Lower leg skin (tissue), 4 donors: ENCODE results near the gene TJAP1. TPM values are rescaled to one million over a fixed set of nuclear protein-coding genes. Genes with fewer than 3 reads are reported as not detected.

Experiments
- DNase-seq, 2 donors: peaks; one replicate each; pipeline ENCODE4 v3.0.0-alpha.2; 2019; ENCODE audit warnings: low spot score in 2 of 2
- H3K4me3 ChIP-seq: fragments of 200-600 bp; sonication (generic); 2 replicates; pipeline ENCODE4 v1.5.1; 2017; ENCODE audit warnings: mild to moderate bottlenecking, low read depth; ENCODE audit not compliant: poor library complexity, severe bottlenecking
- POLR2A ChIP-seq, 2 donors: fragments of 450-650 bp; IDR thresholded peaks; one replicate each; pipeline ENCODE4 v1.6.1; 2016 to 2017; ENCODE audit warnings: antibody characterized with exemption in 2 of 2, mild to moderate bottlenecking in 1 of 2, moderate library complexity in 1 of 2
- WGBS, 2 donors: methylation state at CpG; one replicate each; pipeline ENCODE4 v1.1.5; 2018; 5-methylcytosine and 5-hydroxymethylcytosine counted together
- intact Hi-C: fragments of 100-400 bp; cut with DNase I; formaldehyde crosslinking; loops from one replicate; pipeline ENCODE4 v1.15.0; 2023; ENCODE audit warnings: low total_unique reads
- total RNA-seq, 4 donors: library from RNA; depleted of rRNA; stranded (reverse); fragments of >200 nt; gene quantifications; one replicate each; pipeline ENCODE4 v1.1.0, GENCODE V29; 2016
- TF ChIP-seq, protein P1 (sequence below), 3 donors: fragments of 450-650 bp; IDR thresholded peaks; one replicate each; pipeline ENCODE4 v1.5.1; 2016; ENCODE audit warnings: antibody characterized with exemption in 3 of 3, mild to moderate bottlenecking in 3 of 3, moderate library complexity in 2 of 3

TJAP1 gene
- total RNA-seq, 4 donors from 2014 or later, result 15.9 to 30.4 (median 23.8) TPM

DNA sequence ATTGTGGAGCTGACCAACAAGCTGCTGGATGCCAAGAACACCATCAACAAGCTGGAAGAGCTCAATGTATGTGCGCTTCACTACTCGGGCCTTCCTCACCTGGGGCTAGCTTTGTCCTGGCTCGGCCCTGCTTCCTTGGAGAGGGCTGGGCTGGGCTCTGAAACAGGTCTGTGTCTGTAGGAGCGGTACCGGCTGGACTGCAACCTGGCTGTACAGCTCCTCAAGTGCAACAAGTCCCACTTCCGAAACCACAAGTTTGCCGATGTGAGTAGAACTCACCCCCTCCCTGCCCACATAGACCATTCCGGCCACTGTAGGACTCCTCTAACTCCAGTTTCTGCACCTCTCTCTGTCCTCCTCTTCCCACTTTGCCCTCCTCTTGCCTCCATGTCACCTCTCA, 26.1 kb downstream of the TJAP1 start:
- DNase-seq, result no peak
- intact Hi-C loops, result loop anchor here (10.0 kb wide), 1 partner anchor 149 kb away; no protein-coding TSS in a partner anchor
- WGBS, 2 donors, result 83 to 85% methylated on average over 7 to 8 of the region's 8 CpGs
- H3K4me3 ChIP-seq, result no peak overlapping the region
- TF ChIP-seq, protein P1, sequence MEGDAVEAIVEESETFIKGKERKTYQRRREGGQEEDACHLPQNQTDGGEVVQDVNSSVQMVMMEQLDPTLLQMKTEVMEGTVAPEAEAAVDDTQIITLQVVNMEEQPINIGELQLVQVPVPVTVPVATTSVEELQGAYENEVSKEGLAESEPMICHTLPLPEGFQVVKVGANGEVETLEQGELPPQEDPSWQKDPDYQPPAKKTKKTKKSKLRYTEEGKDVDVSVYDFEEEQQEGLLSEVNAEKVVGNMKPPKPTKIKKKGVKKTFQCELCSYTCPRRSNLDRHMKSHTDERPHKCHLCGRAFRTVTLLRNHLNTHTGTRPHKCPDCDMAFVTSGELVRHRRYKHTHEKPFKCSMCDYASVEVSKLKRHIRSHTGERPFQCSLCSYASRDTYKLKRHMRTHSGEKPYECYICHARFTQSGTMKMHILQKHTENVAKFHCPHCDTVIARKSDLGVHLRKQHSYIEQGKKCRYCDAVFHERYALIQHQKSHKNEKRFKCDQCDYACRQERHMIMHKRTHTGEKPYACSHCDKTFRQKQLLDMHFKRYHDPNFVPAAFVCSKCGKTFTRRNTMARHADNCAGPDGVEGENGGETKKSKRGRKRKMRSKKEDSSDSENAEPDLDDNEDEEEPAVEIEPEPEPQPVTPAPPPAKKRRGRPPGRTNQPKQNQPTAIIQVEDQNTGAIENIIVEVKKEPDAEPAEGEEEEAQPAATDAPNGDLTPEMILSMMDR (IDR thresholded peaks at IDR 0.05), result no peak
- no peak for TF ChIP-seq POLR2A (IDR thresholded peaks at IDR 0.05)

DNA sequence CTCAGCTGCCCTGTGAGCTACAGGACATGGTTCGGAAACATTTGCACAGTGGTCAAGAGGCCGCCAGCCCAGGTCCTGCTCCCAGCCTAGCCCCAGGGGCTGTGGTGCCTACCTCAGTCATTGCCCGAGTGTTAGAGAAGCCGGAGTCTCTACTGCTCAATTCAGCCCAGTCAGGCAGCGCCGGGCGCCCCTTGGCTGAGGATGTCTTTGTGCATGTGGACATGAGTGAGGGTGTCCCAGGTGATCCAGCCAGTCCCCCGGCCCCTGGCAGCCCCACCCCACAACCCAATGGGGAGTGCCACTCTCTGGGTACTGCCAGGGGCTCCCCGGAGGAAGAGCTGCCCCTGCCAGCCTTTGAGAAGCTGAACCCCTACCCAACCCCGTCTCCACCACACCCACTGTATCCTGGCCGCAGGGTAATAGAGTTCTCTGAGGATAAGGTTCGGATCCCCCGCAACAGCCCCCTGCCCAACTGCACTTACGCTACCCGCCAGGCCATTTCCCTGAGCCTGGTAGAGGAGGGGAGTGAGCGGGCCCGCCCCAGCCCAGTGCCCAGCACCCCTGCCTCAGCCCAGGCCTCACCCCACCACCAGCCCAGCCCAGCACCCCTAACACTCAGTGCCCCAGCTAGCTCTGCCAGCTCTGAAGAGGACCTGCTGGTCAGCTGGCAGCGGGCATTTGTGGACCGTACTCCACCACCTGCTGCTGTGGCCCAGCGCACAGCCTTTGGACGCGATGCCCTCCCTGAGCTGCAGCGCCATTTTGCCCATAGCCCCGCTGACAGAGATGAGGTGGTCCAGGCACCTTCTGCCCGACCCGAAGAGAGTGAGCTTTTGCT, 27.6 kb downstream of the TJAP1 start:
- no peak overlapping the region for H3K4me3 ChIP-seq
- WGBS, 2 donors, result 90 to 93% methylated on average over 23 to 24 of the region's 26 CpGs
- no peak for DNase-seq
- intact Hi-C loops, result loop anchor here (5.0 to 10.0 kb wide), 3 partner anchors 53 to 243 kb away; no protein-coding TSS in a partner anchor
- no peak for TF ChIP-seq POLR2A (IDR thresholded peaks at IDR 0.05)
- TF ChIP-seq, protein P1 (IDR thresholded peaks at IDR 0.05), result no peak

DNA sequence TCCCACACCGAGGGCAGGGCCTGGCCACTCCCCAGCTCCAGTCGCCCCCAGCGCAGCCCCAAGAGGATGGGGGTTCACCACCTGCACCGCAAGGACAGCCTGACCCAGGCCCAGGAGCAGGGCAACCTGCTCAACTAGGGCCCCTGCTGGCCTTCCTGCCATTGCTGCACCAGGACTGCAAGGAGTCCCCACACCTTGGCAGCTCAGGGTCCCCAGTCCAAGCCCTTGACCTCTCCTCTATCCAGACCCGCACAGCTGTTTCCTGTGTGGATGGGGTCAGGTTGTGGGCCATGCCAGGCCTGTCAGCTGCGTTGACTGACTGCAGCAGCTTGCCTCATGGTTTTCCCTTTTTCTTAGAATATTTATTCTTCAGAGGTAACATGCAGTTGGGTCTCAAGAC, 28.3 kb downstream of the TJAP1 start:
- TF ChIP-seq, protein P1 (IDR thresholded peaks at IDR 0.05), result no peak
- no peak for TF ChIP-seq POLR2A (IDR thresholded peaks at IDR 0.05)
- intact Hi-C loops, result loop anchor here (5.0 to 10.0 kb wide), 3 partner anchors 53 to 243 kb away; no protein-coding TSS in a partner anchor
- no peak overlapping the region for H3K4me3 ChIP-seq
- no peak for DNase-seq
- WGBS, 2 donors, result 68 to 85% methylated on average over 5 to 6 of the region's 6 CpGs

DNA sequence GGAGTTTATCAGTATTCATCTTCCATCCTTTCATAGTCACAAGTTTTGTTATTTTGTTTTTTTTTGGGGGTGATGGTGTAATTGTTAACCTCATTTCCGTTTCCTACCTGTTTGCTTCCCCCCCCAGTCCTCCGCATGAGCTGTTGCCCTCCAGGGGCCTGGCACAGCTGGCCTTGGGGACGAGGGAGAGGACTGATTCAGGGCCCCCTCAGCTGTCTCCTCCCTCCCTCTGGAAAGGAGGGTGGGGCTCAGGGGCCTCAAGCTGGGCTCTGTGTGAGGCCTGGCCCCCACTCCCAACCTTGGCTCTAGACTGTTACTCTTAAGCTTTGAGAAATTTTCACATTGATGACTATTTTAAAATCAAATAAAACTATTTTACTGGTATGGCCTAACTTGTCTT, 28.8 kb downstream of the TJAP1 start:
- no peak for DNase-seq
- intact Hi-C loops, result loop anchor here (5.0 to 10.0 kb wide), 3 partner anchors 54 to 244 kb away; no protein-coding TSS in a partner anchor
- H3K4me3 ChIP-seq, result no peak overlapping the region
- WGBS, 2 donors, result 76 to 77% methylated on average over 3 of the region's 3 CpGs
- TF ChIP-seq, protein P1 (IDR thresholded peaks at IDR 0.05), result no peak
- no peak for TF ChIP-seq POLR2A (IDR thresholded peaks at IDR 0.05)

DNA sequence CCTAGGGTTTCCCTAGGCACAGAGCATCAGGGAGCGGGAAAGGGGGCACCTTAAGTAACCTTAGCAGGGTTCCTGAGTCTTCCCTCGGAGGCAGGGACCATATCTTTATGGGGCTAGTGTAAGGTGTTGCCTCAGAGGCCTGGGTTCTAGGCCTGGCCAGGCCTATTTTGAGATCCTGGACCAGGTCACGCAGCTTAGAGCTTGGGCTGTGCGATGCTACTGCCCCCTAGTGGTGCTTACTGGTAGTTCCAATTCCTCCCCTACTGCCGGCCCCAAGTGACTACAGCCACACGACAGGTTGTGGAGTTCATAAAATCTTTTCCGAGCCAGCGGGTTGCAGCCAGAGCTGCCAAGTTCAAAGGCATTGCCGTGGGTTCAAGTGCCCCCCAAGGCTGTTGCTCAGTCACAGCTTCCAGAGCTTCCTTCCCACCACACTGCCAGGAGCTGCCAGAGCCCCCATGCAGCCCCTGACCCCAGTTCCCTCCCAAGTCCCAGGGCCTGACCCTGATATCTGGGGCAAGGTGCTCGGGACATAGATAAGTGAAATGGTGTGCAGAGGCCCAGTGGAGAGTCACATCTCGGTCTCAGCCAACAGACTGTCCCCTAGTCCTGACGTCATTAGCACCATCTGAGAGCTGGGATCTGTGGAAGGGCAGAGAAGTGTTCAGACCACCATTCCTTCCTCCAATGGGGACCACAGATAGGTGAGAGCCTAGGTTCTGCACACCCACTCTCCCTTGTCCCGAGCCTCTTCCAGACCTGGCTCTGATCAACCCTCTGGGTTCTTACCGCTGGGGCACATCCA, 29.5 kb downstream of the TJAP1 start:
- intact Hi-C loops, result loop anchor here (5.0 to 10.0 kb wide), 3 partner anchors 55 to 245 kb away; no protein-coding TSS in a partner anchor
- WGBS, 2 donors, result 33% methylated on average over 11 to 12 of the region's 14 CpGs
- peak; percentile 71 to 94 for DNase-seq
- H3K4me3 ChIP-seq, result no peak overlapping the region
- TF ChIP-seq, protein P1 (IDR thresholded peaks at IDR 0.05), result peak in 1 of 3 donors; percentile 85
- TF ChIP-seq POLR2A (IDR thresholded peaks at IDR 0.05), result no peak
